TTC549 (cell line): ENCODE results near the gene KRT76.
"Not testable (repeated sequence)": the region's sequence is repeated elsewhere in the genome, so short reads cannot be mapped to it uniquely, and the experiment has no call there.

ENCODE experiments used
- FAIRE-seq: peaks from 2 replicates; lab custom pipeline; 2012; peaks lifted over from hg19 to GRCh38; lab: Jason Lieb, UNC

KRT76 gene

DNA sequence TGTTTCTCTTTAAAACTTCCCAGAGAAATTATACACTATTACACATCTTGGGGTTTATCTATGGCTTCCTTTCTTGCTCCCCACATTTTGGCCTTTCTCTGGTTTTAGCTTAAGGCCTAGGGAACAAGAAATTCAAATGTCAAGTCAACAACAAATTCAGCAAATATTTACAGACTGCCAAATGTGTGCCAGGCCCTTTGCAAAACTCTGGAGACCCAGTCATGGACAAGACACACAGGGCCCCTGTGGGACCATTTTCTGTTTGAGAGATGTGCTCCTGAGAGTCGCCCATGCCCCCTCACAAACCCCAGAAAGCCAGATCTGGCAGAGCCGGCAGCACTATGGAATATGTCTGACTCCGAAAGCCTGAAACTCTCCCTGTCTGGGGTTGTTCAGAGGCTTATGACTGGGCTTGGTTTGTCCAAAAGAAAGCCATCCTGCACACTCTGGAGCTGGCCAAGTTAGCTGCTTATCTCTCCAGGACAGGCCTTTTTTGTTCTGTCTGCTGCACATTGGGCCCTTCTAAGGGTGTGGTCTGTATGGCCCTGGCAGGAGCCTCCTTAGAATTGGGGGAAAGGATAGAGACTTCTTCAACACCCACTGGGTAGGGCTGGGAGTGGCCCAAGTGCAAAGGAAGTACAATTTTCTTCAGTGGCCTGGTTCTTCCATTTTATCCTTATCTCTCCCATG, 19.8 kb upstream of the KRT76 start:
- FAIRE-seq = no peak

GRCh38 chr12:52796429-52796794, 19.3 kb upstream of the KRT76 start:
- no peak for FAIRE-seq

- FAIRE-seq = no peak
Observed at GRCh38 chr12:52795694-52796428, 18.7 kb upstream of the KRT76 start, which contains the start of gene KRT3. Gene KRT3, minus strand, starts transcription at chr12:52796117. Its CDS starts 75 bp downstream, at chr12:52796042.

DNA sequence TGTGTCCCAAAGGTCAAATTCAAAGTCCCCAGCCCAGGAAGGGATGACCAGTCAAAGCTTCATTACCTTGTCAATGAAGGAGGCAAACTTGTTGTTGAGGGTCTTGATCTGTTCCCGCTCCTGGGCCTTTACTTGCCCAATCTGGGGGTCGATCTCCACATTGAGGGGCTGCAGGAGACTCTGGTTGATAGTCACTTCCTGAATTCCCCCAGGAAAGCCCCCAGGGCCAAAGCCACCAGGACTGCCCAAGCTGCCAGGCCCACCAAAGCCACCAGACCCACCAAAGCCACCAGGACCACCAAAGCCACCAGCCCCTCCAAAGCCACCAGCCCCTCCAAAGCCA, 18.2 kb upstream of the KRT76 start:
- FAIRE-seq = not testable (repeated sequence)

DNA sequence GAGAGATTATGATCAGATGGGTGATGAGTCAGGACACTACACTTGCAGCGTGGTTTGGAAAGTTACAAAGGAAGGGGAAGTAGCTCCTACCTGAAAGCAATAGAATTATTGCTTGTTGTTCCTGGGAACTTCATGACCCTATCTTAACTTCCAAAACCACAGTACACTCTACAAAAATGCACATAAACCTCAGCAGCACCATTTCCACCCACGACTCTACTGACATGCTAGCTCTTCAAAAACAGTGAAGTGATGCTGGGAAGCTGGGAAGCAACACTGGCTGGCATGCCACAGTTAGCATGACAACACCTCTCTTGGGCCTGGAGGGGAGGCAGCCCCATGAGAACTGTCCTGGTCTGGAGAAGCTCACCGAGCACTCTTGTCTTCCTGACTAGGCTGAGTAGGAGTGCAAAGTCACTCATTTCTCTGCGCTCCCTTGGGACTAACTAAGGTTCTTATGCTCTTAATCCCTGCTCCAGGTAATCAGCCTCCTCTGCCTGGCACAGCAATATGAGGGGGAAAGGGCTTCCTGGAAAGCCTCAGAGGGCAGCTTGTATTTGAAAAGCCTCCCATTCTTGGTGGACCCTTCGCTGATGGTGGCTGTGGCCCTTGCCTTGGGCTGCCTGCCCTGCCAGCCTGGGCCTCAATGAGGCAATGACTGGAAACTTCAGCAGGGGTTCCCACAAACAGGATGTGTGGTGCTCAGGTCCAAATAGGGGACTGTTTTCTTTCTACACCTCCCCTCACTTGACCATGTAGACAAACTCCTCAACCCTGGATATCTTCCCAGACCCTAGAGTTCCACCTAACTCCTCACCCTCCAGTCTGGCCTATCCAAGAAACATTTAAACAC, 17.6 kb upstream of the KRT76 start:
- FAIRE-seq = no peak

- FAIRE-seq = no peak
Observed at GRCh38 chr12:52792185-52793029, 15.3 kb upstream of the KRT76 start.

DNA sequence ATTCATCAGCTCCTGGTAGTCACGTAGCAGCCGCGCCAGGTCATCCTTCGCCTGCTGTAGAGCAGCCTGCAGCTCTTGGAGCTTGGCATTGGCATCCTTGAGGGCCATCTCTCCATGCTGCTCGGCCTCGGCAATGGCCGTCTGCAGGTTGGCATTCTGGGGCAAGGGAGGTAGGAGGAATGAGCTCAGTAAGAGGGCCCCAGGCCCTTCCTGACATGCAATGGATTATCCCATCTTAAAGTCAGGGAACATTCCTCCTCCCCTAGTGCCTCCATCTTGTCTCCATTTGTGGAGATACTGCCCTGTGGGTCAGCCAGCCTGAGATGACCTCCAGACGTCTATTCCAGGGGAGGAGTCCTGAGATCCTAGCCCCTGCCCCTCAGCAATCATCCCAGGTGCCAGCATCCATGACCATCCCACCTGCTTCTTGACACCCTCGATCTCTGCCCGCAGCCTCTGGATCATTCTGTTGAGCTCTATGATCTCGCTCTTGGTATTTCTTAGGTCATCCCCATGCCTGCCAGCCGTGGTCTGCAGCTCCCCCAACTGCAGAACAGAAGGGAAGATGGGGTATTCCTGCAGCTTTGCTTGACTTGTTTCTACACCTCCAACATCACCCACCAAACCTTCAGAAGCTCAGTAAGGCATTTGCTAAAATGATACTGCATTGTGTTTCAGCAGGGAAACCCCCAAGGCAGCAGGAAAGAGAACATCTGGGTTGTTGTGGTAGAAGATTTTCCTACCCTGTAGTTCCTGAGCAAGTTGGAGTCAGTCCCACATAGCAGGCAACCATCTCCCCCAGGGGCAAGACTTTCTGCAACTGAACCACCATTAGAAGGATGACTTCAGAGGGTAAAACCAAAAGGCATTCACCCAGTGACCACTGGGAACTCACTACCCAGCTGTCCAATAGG, 14.4 kb upstream of the KRT76 start:
- no peak for FAIRE-seq

- no peak for FAIRE-seq
Observed at GRCh38 chr12:52790427-52791270, 13.5 kb upstream of the KRT76 start.

DNA sequence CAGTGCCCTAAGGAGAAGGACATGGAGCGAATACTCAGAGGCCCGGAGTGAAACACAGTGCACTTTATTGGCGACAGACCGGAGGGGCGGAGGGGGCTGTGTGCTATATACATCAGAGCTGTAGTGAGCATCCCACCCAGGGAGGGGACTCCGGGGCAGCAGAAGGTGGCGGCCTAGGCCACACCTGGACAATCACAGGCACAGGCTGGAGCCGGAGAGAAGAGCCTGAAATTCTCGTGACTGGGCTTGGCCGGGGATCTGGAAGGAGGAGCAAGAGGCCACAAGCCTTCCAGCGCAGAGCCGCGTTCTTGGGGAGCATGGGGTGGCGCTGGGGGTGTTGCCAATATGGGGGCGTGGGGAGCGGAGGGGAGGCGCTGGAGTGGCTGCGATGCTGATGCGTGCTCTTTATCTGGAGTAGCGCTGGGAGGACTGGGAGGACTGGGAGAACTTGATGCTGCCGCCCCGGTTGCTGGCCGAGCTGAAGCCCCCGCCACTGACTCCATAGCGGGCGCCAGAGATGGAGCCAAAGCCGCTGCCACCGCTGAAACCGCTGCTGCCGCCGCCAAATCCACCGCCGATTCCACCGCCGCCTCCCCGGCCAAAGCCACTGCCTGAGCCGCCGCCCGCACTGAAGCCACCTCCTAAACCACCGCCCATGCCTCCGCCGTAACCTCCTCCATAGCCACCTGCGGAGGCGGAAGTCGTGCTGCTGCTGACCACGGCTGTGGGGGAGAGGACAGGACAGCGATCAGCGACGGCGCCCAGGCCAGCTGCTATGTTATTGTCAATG, 12.7 kb upstream of the KRT76 start:
- FAIRE-seq = no peak

DNA sequence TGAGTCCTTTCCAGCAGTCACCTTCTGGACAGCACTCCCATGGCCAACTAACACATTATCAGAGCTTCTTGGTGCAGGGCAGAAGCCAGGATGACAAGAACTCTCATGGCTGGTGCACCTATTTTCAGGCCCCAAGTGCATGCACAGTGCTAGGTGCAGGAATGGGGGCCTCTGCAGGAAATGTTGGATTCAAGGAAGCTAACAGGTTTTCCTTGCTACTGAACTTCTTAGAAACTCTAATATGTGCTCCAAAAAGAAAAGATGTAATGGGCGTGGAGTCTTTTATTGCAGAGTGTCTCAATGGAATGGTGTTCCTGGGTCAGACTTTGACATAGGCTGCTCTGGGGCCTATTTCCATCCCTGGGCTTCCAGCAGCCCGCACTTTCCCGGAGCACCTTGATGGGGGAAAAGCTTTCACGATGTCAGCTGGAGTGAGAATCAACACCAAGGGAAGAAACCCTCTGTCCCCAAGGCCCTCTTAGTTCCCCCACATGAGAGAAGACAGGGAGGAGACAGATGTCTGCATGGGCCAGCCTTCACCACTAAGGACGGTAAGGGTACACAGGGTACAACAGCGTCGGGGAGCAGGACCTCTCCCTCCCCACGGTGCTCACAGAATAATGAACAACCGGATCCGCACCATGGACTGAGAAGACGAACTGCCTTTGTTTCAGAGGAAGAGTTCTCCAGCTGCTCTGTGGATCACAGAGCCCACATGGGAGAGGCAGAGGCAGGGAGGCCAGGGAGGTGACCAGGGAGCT, 11.9 kb upstream of the KRT76 start:
- no peak for FAIRE-seq

DNA sequence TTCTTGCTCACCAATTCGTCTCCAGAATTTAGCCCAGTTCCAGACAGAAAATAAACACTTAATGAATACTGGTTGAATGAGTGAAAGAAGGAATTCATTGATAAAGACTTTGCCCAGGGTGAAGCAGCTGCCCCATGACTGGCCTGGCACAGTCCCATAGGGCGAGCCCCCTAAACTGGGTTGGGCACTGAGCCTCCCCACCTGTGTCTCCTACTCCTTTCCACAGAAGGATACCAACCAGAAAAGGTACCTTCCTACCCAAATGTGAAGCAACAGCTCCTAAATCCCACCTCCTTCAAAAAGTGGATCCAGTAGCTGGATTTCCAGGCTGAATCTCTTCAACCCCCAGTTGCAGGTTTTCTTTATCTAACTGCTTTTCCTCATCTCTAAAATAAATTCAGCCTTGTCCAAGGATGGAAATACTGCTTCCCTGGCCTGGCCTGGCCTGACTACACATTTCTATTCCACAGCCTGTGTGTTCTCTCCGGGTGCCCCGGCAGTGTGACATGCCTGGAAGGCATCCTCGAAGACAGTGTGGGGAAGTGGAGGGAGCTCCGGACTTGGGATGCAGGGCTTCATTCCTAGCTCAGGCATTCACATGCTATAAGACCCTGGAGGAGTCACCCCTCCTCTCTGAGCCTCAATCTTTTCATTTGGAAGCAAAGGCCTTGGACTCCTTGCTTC, 11.2 kb upstream of the KRT76 start:
- FAIRE-seq = no peak

DNA sequence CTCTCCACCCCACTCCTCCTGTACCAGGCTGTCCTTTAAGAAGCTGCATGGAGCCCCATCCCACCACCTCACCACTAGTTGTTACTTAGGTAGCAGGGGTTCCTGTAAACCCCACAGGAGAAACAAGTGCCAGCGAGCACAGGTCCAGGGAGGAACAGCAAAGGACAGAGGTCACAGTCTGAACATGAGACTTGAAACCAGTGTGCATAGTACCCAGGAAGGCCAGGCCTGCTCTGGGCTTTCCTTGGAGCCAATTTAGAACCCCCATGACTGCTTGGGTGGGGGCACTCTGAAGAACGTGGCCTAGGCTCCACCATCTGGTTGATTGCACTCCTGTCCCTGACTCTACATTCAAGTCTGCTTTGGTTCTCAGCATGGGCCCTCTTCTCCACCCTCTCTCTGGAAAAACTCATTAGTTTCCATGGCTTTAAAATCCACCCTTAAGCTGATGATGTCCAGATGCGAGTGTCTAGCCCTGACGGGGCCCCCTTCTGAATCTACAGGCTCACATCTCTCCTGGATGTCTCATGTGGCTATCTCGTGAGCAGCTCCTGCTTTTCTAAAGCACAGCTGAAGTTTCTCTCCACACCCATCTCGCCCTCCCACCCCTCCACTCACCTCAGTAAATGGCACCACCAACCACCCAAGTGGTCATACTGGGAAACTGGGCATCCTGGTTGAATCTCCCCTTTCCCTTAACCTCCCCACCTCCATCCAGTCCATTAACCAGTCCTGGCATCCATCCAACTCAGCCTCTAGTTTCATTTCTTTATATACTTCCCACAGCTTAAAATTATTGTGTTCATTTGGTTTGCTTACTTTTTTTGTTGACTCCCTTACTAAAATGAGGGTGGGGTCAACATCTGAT, 10.4 kb upstream of the KRT76 start:
- FAIRE-seq = no peak

- no peak for FAIRE-seq
Observed at GRCh38 chr12:52784909-52785308, 7.8 kb upstream of the KRT76 start.

DNA sequence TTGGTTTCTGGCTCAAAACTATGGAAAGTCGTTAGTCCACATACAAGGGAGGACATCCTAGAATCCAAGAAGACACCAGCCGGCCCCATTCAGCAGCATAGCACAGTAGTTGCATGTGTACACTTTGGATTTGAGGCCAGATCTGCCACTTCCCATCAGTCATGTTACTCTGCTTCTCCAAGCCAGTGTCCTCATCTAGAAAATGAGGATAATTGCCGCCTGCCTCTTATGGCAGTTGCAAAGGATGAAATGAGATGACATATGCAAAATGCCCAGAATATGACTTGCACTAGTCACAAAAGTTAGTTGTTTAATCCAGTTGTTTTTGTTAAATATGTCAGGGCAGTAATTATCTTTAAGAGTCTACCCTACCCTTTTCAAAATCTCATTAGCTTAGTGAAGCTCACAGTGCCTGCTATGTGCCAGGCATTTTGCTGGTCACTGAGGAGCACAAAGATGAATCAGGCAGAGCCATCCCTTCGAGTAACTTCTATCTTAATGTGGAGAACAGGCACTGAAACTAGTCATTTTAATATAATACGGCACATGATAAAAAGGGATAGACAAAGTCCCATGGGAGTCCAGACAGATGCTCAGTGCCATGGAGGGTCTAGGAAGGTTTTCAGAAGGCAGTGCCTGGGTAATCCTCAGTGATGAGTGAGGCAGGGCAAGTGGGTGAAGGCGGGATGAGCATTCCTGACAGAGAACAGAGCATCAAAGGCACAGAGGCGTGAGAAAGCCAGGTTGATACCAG, 6.6 kb upstream of the KRT76 start:
- no peak for FAIRE-seq

GRCh38 chr12:52782502-52782901, 5.4 kb upstream of the KRT76 start:
- FAIRE-seq = no peak

GRCh38 chr12:52781399-52782082, 4.4 kb upstream of the KRT76 start:
- no peak for FAIRE-seq
